K562 (cell line): ENCODE results near the gene EIF4G1. TPM values are rescaled to one million over a fixed set of nuclear protein-coding genes. Genes with fewer than 3 reads are reported as not detected.
A peak's percentile ranks its signal among the peaks of the same experiment; 100 is the strongest.

Source experiments
- ATAC-seq: fragments of 200-7000 bp; cut with Tn5 transposase; 3 replicates; pipeline ENCODE4 v1.9.1; 2020; ENCODE audit warnings: moderate library complexity
- BruUV-seq: library from RNA; stranded (reverse); fragments of 400-500 nt; replicated peaks from 2 replicates; lab custom pipeline; 2021; lab: Mats Ljungman, UMichigan
- CTCF ChIA-PET: fragments of 300-600 bp; formaldehyde crosslinking; extraction: SDS; loops from one replicate; lab custom pipeline; 2021; ENCODE audit warnings: low intra/inter-chr PET ratio; lab: Yijun Ruan, JAX
- POLR2A ChIA-PET: fragments of 300-600, 350-650 bp; sonication (Branson Sonifier 250); formaldehyde crosslinking; extraction: SDS; loops from one replicate; lab custom pipeline; 2021; ENCODE audit warnings: antibody characterized with exemption, inconsistent platforms; lab: Yijun Ruan, JAX
- DNase-seq, 4 experiments: peaks; one replicate each; pipeline versions ENCODE4 v3.0.0 to v3.0.0-alpha.2; 2011 to 2018; ENCODE audit warnings: low spot score in 3 of 4, mixed read lengths in 3 of 4; ENCODE audit errors: extremely low read depth in 1 of 4
- FAIRE-seq: peaks from 2 replicates; lab custom pipeline; 2011; peaks lifted over from hg19 to GRCh38; lab: Jason Lieb, UNC
- H2AFZ ChIP-seq: 2 replicates; pipeline ENCODE4 v1.6.0; 2011; ENCODE audit warnings: low read depth, low read length, control low read depth, inconsistent platforms
- H3K27ac ChIP-seq: fragments of 200-600 bp; 3 replicates; pipeline ENCODE4 v1.8.0; 2011; ENCODE audit warnings: low read depth, mild to moderate bottlenecking, control low read depth, inconsistent platforms, low read length, moderate library complexity, mixed read lengths; ENCODE audit errors: extremely low read depth
- H3K27me3 ChIP-seq, 2 experiments: fragments of 300-600 bp in 1 of 2; 2 replicates in 1 of 2; 3 replicates in 1 of 2; pipeline versions ENCODE4 v1.6.0 to v1.8.0; 2011; ENCODE audit warnings: inconsistent platforms in 2 of 2, low read length in 2 of 2, mild to moderate bottlenecking in 1 of 2, mixed read lengths in 1 of 2, moderate library complexity in 1 of 2; ENCODE audit not compliant: control insufficient read depth in 2 of 2, insufficient read depth in 2 of 2
- H3K36me3 ChIP-seq: fragments of 300-600 bp; 3 replicates; pipeline ENCODE4 v1.8.0; 2011; ENCODE audit warnings: mild to moderate bottlenecking, low read length, inconsistent platforms; ENCODE audit not compliant: control insufficient read depth, insufficient read depth
- H3K4me1 ChIP-seq, 2 experiments: fragments of 200-600 bp in 1 of 2; replicated peaks in 1 of 2; 2 replicates in 1 of 2; 3 replicates in 1 of 2; pipeline versions ENCODE4 v1.5.1 to v1.8.0; 2011; ENCODE audit warnings: inconsistent platforms in 2 of 2, low read length in 2 of 2, mild to moderate bottlenecking in 1 of 2, mixed read lengths in 1 of 2, moderate library complexity in 1 of 2; ENCODE audit not compliant: control insufficient read depth in 2 of 2, insufficient read depth in 2 of 2
- H3K4me2 ChIP-seq: 2 replicates; pipeline ENCODE4 v1.6.1; 2011; ENCODE audit warnings: low read length, control low read depth, inconsistent platforms, mixed read lengths; ENCODE audit not compliant: insufficient read depth
- H3K4me3 ChIP-seq: fragments of 200-600 bp; sonication (generic), shearing (Covaris generic); 2 replicates; pipeline ENCODE4 v1.5.1; 2016; ENCODE audit warnings: control low read depth, inconsistent platforms
- H3K79me2 ChIP-seq: fragments of 200-600 bp; 3 replicates; pipeline ENCODE4 v1.8.0; 2011; ENCODE audit warnings: low read length, inconsistent platforms; ENCODE audit not compliant: control insufficient read depth, insufficient read depth
- H3K9ac ChIP-seq, 2 experiments: 2 replicates each; pipeline versions ENCODE4 v1.6.0 to v1.6.1; 2011; ENCODE audit warnings: low read depth in 2 of 2, low read length in 2 of 2, control low read depth in 1 of 2, inconsistent platforms in 1 of 2, mild to moderate bottlenecking in 1 of 2, mixed read lengths in 1 of 2; ENCODE audit not compliant: insufficient read depth in 1 of 2
- H3K9me1 ChIP-seq: one replicate; pipeline ENCODE4 v1.6.0; 2011; ENCODE audit warnings: inconsistent platforms, mild to moderate bottlenecking, low read length, moderate library complexity; ENCODE audit not compliant: control insufficient read depth, insufficient read depth
- H3K9me3 ChIP-seq: replicated peaks from 2 replicates; pipeline ENCODE4 v1.5.1; 2011; ENCODE audit warnings: low read depth, low read length, inconsistent platforms; ENCODE audit not compliant: control insufficient read depth, insufficient read depth
- H4K20me1 ChIP-seq: replicated peaks from 2 replicates; pipeline ENCODE4 v1.6.1; 2011; ENCODE audit warnings: low read length, inconsistent platforms, mixed read lengths; ENCODE audit not compliant: control insufficient read depth, insufficient read depth
- CUX1 ChIP-seq: fragments of 200-800 bp; sonication (Bioruptor generic); IDR thresholded peaks from 2 replicates; pipeline ENCODE4 v1.6.1; 2016; ENCODE audit warnings: missing genetic modification characterization, missing compliant biosample characterization
- MAFK ChIP-seq: IDR thresholded peaks from 2 replicates; pipeline ENCODE4 v1.6.1; 2011; ENCODE audit warnings: low read length, improper control_type of control experiment
- NCOA4 ChIP-seq: fragments of 450-650 bp; IDR thresholded peaks from 2 replicates; pipeline ENCODE4 v1.6.1; 2018; ENCODE audit warnings: mild to moderate bottlenecking; ENCODE audit not compliant: partially characterized antibody
- NONO ChIP-seq, 2 experiments: fragments of 200-400 bp in 1 of 2; fragments of 450-650 bp in 1 of 2; formaldehyde crosslinking in 1 of 2; IDR thresholded peaks; 2 replicates each; pipeline ENCODE4 v1.6.1; 2017; ENCODE audit warnings: low read depth in 2 of 2, mild to moderate bottlenecking in 2 of 2, moderate library complexity in 2 of 2, low read length in 1 of 2
- PHTF2 ChIP-seq: fragments of 250-450 bp; sonication (Bioruptor Pico); IDR thresholded peaks from 2 replicates; pipeline ENCODE4 v1.5.0; 2021; ENCODE audit warnings: mild to moderate bottlenecking
- RUNX1 ChIP-seq: sonication (generic); IDR thresholded peaks from 2 replicates; pipeline ENCODE4 v1.6.1; 2016; ENCODE audit warnings: antibody characterized with exemption, low read depth
- SIN3A ChIP-seq, 2 experiments: fragments of 150-350 bp in 1 of 2; IDR thresholded peaks; 2 replicates each; pipeline ENCODE4 v1.6.1; 2011 to 2016; ENCODE audit warnings: borderline replicate concordance in 2 of 2, low read depth in 2 of 2, low read length in 2 of 2, mild to moderate bottlenecking in 2 of 2, moderate library complexity in 2 of 2; ENCODE audit not compliant: control insufficient read depth in 1 of 2
- TAF1 ChIP-seq: IDR thresholded peaks from 2 replicates; pipeline ENCODE4 v1.6.1; 2011; ENCODE audit warnings: mild to moderate bottlenecking, low read length, moderate library complexity; ENCODE audit not compliant: insufficient read depth, control insufficient read depth, severe bottlenecking; ENCODE audit errors: extremely low read depth
- THAP12 ChIP-seq: fragments of 250-450 bp; sonication (Bioruptor Pico); IDR thresholded peaks from 2 replicates; pipeline ENCODE4 v1.9.0; 2021; ENCODE audit warnings: mild to moderate bottlenecking, inconsistent platforms
- ZNF253 ChIP-seq: fragments of 250-450 bp; sonication (Bioruptor Pico); conservative IDR thresholded peaks from 2 replicates; pipeline ENCODE4 v1.6.1; 2021; ENCODE audit warnings: mild to moderate bottlenecking
- ZNF431 ChIP-seq: sonication (generic); formaldehyde crosslinking; IDR thresholded peaks from 2 replicates; pipeline ENCODE4 v1.8.0; 2022; ENCODE audit warnings: mild to moderate bottlenecking, missing genetic modification reagents
- WGBS: fragments of 100-300 bp; shearing (Covaris generic); methylation state at CpG from one replicate; pipeline ENCODE4 v1.1.6; 2016; ENCODE audit warnings: low coverage, mixed read lengths; ENCODE audit not compliant: insufficient coverage; ENCODE audit errors: missing lambda C conversion rate; 5-methylcytosine and 5-hydroxymethylcytosine counted together
- in situ Hi-C: fragments of 300-500 bp; cut with MboI; formaldehyde crosslinking; loops from 4 replicates; pipeline ENCODE4 v1.15.0; 2018; ENCODE audit warnings: inconsistent platforms, mixed read lengths
- intact Hi-C: fragments of 100-400 bp; cut with micrococcal nuclease; formaldehyde crosslinking; loops from 2 replicates; pipeline ENCODE4 v1.14.2; 2022
- polyA plus RNA-seq, 8 experiments: library from polyadenylated mRNA; depleted of rRNA in 4 of 8; stranded (reverse) in 5 of 8; unstranded in 3 of 8; fragments of >200 nt; fragmentation: Nextera tagmentation in 2 of 8; fragmentation: Illumina TruSeq in 1 of 8; extraction: Ambion mirVana in 2 of 8; extraction: Trizol in 1 of 8; gene quantifications; 2 replicates each; pipeline versions ENCODE4 v1.2.1 to v1.2.3, GENCODE V29; 2011 to 2014; ENCODE audit warnings: inconsistent platforms in 1 of 8, missing spikeins in 1 of 8
- total RNA-seq, 7 experiments: library from RNA; depleted of rRNA in 6 of 7; stranded (reverse); fragments of >200 nt in 6 of 7; fragmentation: Illumina TruSeq in 2 of 7; extraction: Trizol in 2 of 7; gene quantifications; 2 replicates each; pipeline versions ENCODE4 v1.2.1 to v1.2.3, GENCODE V29; 2011 to 2021; ENCODE audit warnings: low replicate concordance in 1 of 7

The EIF4G1 gene
- total and polyA plus RNA-seq, 9 of the 15 experiments (the other 6 are each of a cell fraction or from before 2014, with no cell fraction given): 4.6 to 505 (median 155) TPM

GRCh38 chr3:184360929-184361531 is 46.6 kb downstream of the EIF4G1 start (continued):
- TF ChIP-seq NCOA4: no peak
- 0 out of 2 replicates have a peak, but pooled peaks have one; percentile 26 for TF ChIP-seq ZNF431 (CRISPR knock-in tag)
- TF ChIP-seq RUNX1: no peak

GRCh38 chr3:184361532-184361931 is 47.1 kb downstream of the EIF4G1 start, which contains the start of the genes CLCN2 and POLR2H:
Gene CLCN2 (minus strand): TSS chr3:184361605. CDS start chr3:184361479, 126 bp downstream.
Gene POLR2H (plus strand): TSS chr3:184361710. CDS start chr3:184363493, 1,783 bp downstream.
- peak within 1 kb of the TSS; percentile 97 for H3K4me2 ChIP-seq
- no peaks in the 10 kb centered on the region for H3K9me3 ChIP-seq
- CTCF ChIA-PET: no interaction called here
- BruUV-seq: no TSS peak
- H3K27ac ChIP-seq: peak within 1 kb of the TSS; percentile 98
- DNase-seq (peak; percentile 67 to 82 (median 78)), FAIRE-seq (no peak), ATAC-seq (peak; percentile 72)
- H3K27me3 ChIP-seq: no peaks in the 10 kb centered on the region
- H4K20me1 ChIP-seq: no peaks in the 10 kb centered on the region
- H2AFZ ChIP-seq: peak within 1 kb of the TSS; percentile 85
- H3K4me3 ChIP-seq: peak within 1 kb of the TSS; percentile 71
- peaks cover 28 to 63% of the 10 kb centered on the region in 2 experiments for H3K4me1 ChIP-seq
- in situ Hi-C loops: no loop called here
- H3K79me2 ChIP-seq: peaks cover 56% of the 10 kb centered on the region
- intact Hi-C loops: no loop called here
- peaks cover 46% of the 10 kb centered on the region for H3K36me3 ChIP-seq
- under 1% methylated on average over 26 of the region's 56 CpGs for WGBS
- peaks cover 8% of the 10 kb centered on the region for H3K9me1 ChIP-seq
- POLR2A ChIA-PET: interaction anchor here (0.7 to 1.5 kb wide), 5 partner anchors 9 to 58 kb away, joined by 3 to 8 read pairs (median 4); no protein-coding TSS in a partner anchor
- H3K9ac ChIP-seq: peak within 1 kb of the TSS; percentile 88 to 95
- TF ChIP-seq THAP12 (CRISPR knock-in tag): peak; percentile 21; the same call in 1 of the 2 replicates
- TF ChIP-seq PHTF2: no peak
- no peak for TF ChIP-seq ZNF253 (CRISPR knock-in tag)
- TF ChIP-seq NONO (IDR thresholded peaks at IDR 0.05; ENCODE audit: low read depth in 2 of 2, low read length in 1 of 2): peak in 1 of 2 experiments; percentile 79; a peak in 1 of 4 replicates
- peak; percentile 44 for TF ChIP-seq TAF1
- peak in 1 of 2 experiments; percentile 51; a peak in 2 of 4 replicates for TF ChIP-seq SIN3A (IDR thresholded peaks at IDR 0.05; ENCODE audit: borderline replicate concordance in 2 of 2, control insufficient read depth in 1 of 2, low read depth in 2 of 2, low read length in 2 of 2)
- no peak for TF ChIP-seq CUX1
- no peak for TF ChIP-seq MAFK
